HEK293T (cell line): ENCODE results near the gene ANK3.

ENCODE experiments used
- CTCF ChIA-PET: fragments of 350-600 bp; formaldehyde crosslinking; extraction: SDS; loops from one replicate; lab custom pipeline; 2021; ENCODE audit warnings: antibody characterized with exemption, inconsistent platforms; lab: Yijun Ruan, JAX
- POLR2A ChIA-PET: fragments of 350-600 bp; formaldehyde crosslinking; extraction: SDS; loops from one replicate; lab custom pipeline; 2020; ENCODE audit warnings: antibody characterized with exemption, inconsistent platforms; lab: Yijun Ruan, JAX
- DNase-seq: peaks from one replicate; pipeline ENCODE4 v3.0.0; 2012; ENCODE audit warnings: mixed read lengths; ENCODE audit errors: extremely low spot score
- ARNT ChIP-seq: fragments of 450-650 bp; IDR thresholded peaks from 2 replicates; pipeline ENCODE4 v1.6.1; 2017; ENCODE audit warnings: mild to moderate bottlenecking
- BHLHE40 ChIP-seq: fragments of 450-650 bp; IDR thresholded peaks from 2 replicates; pipeline ENCODE4 v1.6.1; 2016; ENCODE audit warnings: mild to moderate bottlenecking, moderate library complexity, borderline replicate concordance
- CTBP1 ChIP-seq: fragments of 450-650 bp; IDR thresholded peaks from 2 replicates; pipeline ENCODE4 v1.6.1; 2016; ENCODE audit warnings: borderline replicate concordance
- ELF4 ChIP-seq: fragments of 450-650 bp; IDR thresholded peaks from 2 replicates; pipeline ENCODE4 v1.6.1; 2017; ENCODE audit warnings: antibody characterized with exemption
- FOXA1 ChIP-seq: fragments of 450-650 bp; IDR thresholded peaks from 2 replicates; pipeline ENCODE4 v1.6.1; 2016; ENCODE audit warnings: mild to moderate bottlenecking
- FOXK2 ChIP-seq: fragments of 450-650 bp; IDR thresholded peaks from 2 replicates; pipeline ENCODE4 v1.6.1; 2016; ENCODE audit warnings: mild to moderate bottlenecking
- FOXM1 ChIP-seq: fragments of 450-650 bp; IDR thresholded peaks from 2 replicates; pipeline ENCODE4 v1.6.1; 2017; ENCODE audit warnings: mild to moderate bottlenecking, borderline replicate concordance
- HDGF ChIP-seq: fragments of 450-650 bp; IDR thresholded peaks from 2 replicates; pipeline ENCODE4 v1.6.1; 2017; ENCODE audit warnings: antibody characterized with exemption, borderline replicate concordance
- L3MBTL2 ChIP-seq: fragments of 450-650 bp; conservative IDR thresholded peaks from 2 replicates; pipeline ENCODE4 v1.6.1; 2016; ENCODE audit warnings: mild to moderate bottlenecking
- LEF1 ChIP-seq: fragments of 450-650 bp; IDR thresholded peaks from 2 replicates; pipeline ENCODE4 v1.6.1; 2017; ENCODE audit warnings: mild to moderate bottlenecking, borderline replicate concordance
- NFRKB ChIP-seq: fragments of 450-650 bp; IDR thresholded peaks from 2 replicates; pipeline ENCODE4 v1.6.1; 2016; ENCODE audit warnings: mild to moderate bottlenecking, moderate library complexity
- PKNOX1 ChIP-seq: fragments of 450-650 bp; IDR thresholded peaks from 2 replicates; pipeline ENCODE4 v1.6.1; 2016
- SP1 ChIP-seq: fragments of 450-650 bp; IDR thresholded peaks from 2 replicates; pipeline ENCODE4 v1.6.1; 2017
- SUZ12 ChIP-seq: fragments of 450-650 bp; IDR thresholded peaks from 2 replicates; pipeline ENCODE4 v1.6.1; 2016; ENCODE audit warnings: mild to moderate bottlenecking
- TARDBP ChIP-seq: fragments of 450-650 bp; IDR thresholded peaks from 2 replicates; pipeline ENCODE4 v1.6.1; 2016
- ZNF384 ChIP-seq: fragments of 450-650 bp; IDR thresholded peaks from 2 replicates; pipeline ENCODE4 v1.6.1; 2016

ANK3 gene

GRCh38 chr10:60291344-60291930, 98.2 kb downstream of the ANK3 start:
- CTCF ChIA-PET = no interaction called here

GRCh38 chr10:60290558-60290957, 99.1 kb downstream of the ANK3 start:
- ChIA-PET CTCF (no interaction called here), POLR2A (no interaction called here)
- DNase-seq = no peak
- TF ChIP-seq L3MBTL2 (no peak), BHLHE40 (no peak), CTBP1 (no peak), ZNF384 (no peak), TARDBP (no peak), NFRKB (no peak), PKNOX1 (no peak), LEF1 (no peak)

More at GRCh38 chr10:60291344-60291930, 98.2 kb downstream of the ANK3 start:
- POLR2A ChIA-PET = no interaction called here
- no peak for DNase-seq
- no peak for TF ChIP-seq ZNF384
- TF ChIP-seq FOXA1 = no peak
- TF ChIP-seq L3MBTL2 = no peak
- TF ChIP-seq FOXK2 = no peak
- TF ChIP-seq ELF4 = no peak
- TF ChIP-seq TARDBP = no peak
- no peak for TF ChIP-seq SUZ12
- TF ChIP-seq PKNOX1 = no peak
- no peak for TF ChIP-seq CTBP1
- no peak for TF ChIP-seq ARNT
- no peak for TF ChIP-seq NFRKB
- no peak for TF ChIP-seq FOXM1
- TF ChIP-seq LEF1 = no peak
- no peak for TF ChIP-seq BHLHE40

GRCh38 chr10:60289800-60290199, 99.9 kb downstream of the ANK3 start:
- DNase-seq = no peak
- ChIA-PET CTCF (no interaction called here), POLR2A (no interaction called here)
- TF ChIP-seq CTBP1 (no peak), L3MBTL2 (no peak), LEF1 (no peak), PKNOX1 (no peak), ELF4 (no peak), ZNF384 (no peak), FOXM1 (no peak), FOXK2 (no peak), BHLHE40 (no peak), FOXA1 (no peak)

GRCh38 chr10:60288256-60288655, 101.4 kb downstream of the ANK3 start:
- POLR2A ChIA-PET = no interaction called here
- CTCF ChIA-PET = interaction anchor here (0.6 kb wide), 1 partner anchor 50 kb away, joined by 3 read pairs; no protein-coding TSS in a partner anchor
- DNase-seq = no peak
- no peak for TF ChIP-seq TARDBP
- TF ChIP-seq L3MBTL2 = no peak
- TF ChIP-seq NFRKB = no peak
- TF ChIP-seq LEF1 = no peak
- no peak for TF ChIP-seq ARNT
- TF ChIP-seq FOXA1 = no peak
- TF ChIP-seq BHLHE40 = no peak
- TF ChIP-seq FOXM1 = no peak
- no peak for TF ChIP-seq CTBP1
- no peak for TF ChIP-seq PKNOX1
- TF ChIP-seq SP1 = no peak

GRCh38 chr10:60286559-60286958, 103.1 kb downstream of the ANK3 start:
- ChIA-PET POLR2A (no interaction called here), CTCF (no interaction called here)
- TF ChIP-seq PKNOX1 (no peak), SUZ12 (no peak), FOXA1 (no peak), FOXK2 (no peak), NFRKB (no peak), ARNT (no peak), LEF1 (no peak), ZNF384 (no peak), L3MBTL2 (no peak), SP1 (no peak), TARDBP (no peak), ELF4 (no peak), BHLHE40 (no peak), HDGF (no peak), FOXM1 (no peak)
- DNase-seq = no peak
